SU-DHL-6 (cell line): Measurements from ENCODE around the gene PPP1R2B.

Experiments
- CTCF ChIP-seq: fragments of 200-600 bp; sonication (generic); IDR thresholded peaks from one replicate; pipeline ENCODE4 v1.5.1; 2017; ENCODE audit warnings: antibody characterized with exemption, mild to moderate bottlenecking, low read length, moderate library complexity; ENCODE audit not compliant: insufficient read depth, poor library complexity, severe bottlenecking
- EZH2phosphoT487 ChIP-seq: fragments of 200-600 bp; sonication (generic), shearing (Covaris generic); conservative IDR thresholded peaks from 2 replicates; pipeline ENCODE4 v1.6.1; 2018; ENCODE audit warnings: mild to moderate bottlenecking, antibody characterized with exemption, low read length, moderate library complexity, mixed read lengths

GRCh38 chr5:156846914-156847313 is 3.2 kb upstream of the PPP1R2B start:
- TF ChIP-seq CTCF (no peak), EZH2phosphoT487 (no peak)
